GM18909 (cell line): ENCODE data around the gene TTLL6.

Experiments
- ATAC-seq: cut with Tn5 transposase; IDR thresholded peaks from one replicate; pipeline ENCODE4 v1.9.1; 2021; ENCODE audit warnings: mild to moderate bottlenecking; ENCODE audit not compliant: unreplicated experiment, poor library complexity

Gene TTLL6

GRCh38 chr17:48746916-48747444, 70.0 kb downstream of the TTLL6 start:
- no peak for ATAC-seq

- ATAC-seq: no peak
These were observed 71.4 kb downstream of the TTLL6 start for GRCh38 chr17:48745381-48746275.

GRCh38 chr17:48740537-48740936, 76.5 kb downstream of the TTLL6 start:
- ATAC-seq: no peak

- no peak for ATAC-seq
These were observed 78.1 kb downstream of the TTLL6 start for GRCh38 chr17:48738803-48739526.

DNA sequence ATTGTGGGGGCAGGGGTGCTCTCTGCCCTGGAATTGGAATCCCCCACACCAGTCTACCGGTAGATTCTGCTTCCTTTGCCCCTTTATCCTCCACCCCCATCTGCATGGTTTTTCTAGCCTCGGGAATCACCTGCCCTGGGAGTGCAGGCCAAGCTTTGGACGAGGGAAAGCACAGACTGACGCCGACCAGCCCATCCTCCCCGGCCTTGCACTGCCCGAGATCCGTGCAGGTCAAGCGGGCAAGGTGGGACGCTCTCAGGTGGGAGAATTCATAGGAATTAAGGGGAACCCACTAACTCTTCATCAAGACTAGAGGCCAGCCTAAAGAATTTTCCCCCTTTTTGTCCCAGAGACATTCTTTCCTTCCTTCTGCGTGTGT, 78.6 kb downstream of the TTLL6 start:
- ATAC-seq: no peak

DNA sequence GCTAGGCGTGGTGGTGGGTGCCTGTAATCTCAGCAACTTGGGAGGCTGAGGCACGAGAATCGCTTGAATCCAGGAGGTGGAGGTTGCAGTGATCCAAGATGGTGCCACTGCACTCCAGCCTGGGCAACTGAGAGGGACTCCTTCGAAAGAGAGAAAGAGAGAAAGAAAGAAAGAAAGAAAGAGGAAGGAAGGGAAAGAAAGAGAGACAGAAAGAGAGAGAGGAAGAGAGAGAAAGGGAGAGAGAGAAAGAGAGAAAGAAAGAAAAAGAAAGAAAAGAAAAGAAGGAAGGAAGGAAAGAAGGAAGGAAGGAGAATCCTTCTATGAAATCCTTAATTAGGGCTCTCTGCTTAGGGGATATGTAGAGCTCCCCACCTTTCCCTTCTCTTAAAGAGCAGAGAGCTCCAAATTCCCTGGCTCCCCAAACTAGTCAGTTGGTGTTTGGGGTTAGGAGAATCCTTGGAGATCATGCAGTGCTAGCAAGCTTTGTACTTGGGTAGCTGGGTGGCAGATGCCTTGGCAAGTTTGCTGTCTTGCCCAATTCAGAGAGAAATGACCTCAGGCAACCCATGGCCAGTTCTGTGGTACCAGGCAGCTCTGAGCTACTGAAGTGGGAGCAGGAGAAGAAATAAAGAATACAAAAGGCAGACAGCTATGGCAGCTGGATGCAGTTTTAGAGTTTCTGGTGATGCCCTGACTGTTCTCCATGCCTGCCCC, 79.5 kb downstream of the TTLL6 start:
- ATAC-seq: no peak

DNA sequence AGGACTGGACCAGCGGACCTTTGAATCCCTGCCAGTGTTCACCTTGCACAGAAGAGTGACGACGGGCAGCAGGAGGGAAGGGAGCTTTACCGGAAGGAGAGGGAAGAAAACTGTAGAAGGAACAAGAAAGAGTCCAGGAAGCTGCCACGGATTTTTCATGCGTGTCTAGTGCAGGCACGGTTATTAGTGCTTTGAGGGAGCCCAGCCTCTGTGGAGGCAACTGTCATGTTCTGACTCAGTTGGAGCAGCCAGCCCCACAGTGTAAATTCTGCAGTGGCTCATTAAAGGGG, 82.0 kb downstream of the TTLL6 start:
- no peak for ATAC-seq

- ATAC-seq: no peak
These were observed 82.5 kb downstream of the TTLL6 start for GRCh38 chr17:48734333-48735061.

GRCh38 chr17:48733632-48734328, 83.2 kb downstream of the TTLL6 start:
- ATAC-seq: no peak

DNA sequence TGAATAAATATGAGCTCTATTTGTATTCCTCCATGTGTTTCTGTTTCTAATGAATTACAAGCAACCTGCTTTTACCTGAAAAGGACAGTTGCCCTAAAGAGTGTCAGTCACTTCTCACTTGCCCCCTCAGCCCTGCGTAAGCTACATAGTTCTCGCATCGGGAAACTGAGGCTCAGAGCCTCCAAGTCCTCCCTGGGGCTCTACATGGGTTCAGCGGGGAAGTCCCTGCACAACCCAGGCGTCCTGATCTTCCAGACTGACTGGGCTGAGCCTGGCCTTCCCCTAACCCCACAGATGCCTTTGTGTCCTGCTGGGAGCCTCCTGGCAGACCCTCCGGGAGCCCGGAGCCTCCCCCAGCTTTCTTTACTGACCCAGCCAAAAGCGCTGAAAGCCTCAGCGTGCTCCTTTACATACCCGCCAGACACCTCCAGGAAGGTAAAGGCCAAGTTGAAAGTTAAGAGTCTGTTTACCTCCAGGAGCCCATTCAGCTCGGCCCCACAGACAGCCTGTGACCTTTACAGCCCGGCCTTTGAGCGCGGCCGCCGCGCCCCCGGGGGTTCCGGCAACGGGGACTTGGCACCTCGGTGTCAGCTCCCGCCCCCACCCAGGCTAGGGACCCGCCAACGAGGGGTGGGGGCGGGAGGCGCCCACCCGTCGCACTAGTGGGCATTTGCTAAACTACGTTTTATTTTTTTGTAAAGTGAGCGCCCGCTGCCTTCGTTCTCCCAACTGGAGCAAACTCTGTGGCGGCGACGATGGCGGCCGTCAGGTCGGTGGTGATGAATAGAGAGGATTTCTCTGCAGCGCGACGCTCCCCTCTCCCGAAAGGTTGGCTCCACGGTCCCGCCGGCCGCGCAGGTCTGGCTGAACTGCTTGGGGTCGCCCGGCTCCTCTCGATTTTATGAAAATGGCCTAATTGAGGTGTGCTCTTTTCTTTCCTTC, 84.1 kb downstream of the TTLL6 start:
- ATAC-seq: no peak

DNA sequence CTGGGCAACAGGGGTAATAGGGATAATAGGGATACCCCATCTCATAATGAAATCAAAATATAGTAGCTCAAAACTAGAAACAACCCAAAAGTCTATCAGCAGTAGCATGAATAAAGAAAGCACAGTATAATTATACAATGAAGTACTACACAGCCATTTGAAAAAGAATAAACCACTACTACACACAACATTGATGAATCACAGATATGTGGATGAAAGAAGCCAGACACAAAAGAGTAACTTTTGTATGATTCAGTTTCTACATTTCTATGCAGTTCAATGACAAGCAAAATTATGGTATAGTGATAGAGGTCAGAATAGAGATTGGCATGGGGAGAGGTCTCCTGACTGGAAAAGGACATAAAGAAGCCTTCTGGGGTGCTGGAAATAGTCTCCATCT, 85.7 kb downstream of the TTLL6 start:
- ATAC-seq: no peak

DNA sequence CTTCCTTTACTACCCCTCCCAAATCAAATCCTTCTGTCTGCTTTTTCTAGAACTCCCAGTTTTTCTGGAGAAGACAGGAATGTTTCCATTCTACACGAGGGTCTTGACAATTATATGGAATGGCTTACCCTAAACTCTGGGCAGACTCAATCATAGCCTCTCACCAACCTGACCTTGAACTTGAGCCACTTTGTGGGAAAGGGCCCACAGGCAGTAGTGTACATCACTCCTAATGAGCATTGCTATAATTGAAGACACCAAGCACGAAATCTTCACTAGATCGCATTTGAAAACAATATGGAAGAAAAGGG, 86.8 kb downstream of the TTLL6 start:
- ATAC-seq: no peak

GRCh38 chr17:48729335-48730239, 87.4 kb downstream of the TTLL6 start:
- ATAC-seq: no peak

DNA sequence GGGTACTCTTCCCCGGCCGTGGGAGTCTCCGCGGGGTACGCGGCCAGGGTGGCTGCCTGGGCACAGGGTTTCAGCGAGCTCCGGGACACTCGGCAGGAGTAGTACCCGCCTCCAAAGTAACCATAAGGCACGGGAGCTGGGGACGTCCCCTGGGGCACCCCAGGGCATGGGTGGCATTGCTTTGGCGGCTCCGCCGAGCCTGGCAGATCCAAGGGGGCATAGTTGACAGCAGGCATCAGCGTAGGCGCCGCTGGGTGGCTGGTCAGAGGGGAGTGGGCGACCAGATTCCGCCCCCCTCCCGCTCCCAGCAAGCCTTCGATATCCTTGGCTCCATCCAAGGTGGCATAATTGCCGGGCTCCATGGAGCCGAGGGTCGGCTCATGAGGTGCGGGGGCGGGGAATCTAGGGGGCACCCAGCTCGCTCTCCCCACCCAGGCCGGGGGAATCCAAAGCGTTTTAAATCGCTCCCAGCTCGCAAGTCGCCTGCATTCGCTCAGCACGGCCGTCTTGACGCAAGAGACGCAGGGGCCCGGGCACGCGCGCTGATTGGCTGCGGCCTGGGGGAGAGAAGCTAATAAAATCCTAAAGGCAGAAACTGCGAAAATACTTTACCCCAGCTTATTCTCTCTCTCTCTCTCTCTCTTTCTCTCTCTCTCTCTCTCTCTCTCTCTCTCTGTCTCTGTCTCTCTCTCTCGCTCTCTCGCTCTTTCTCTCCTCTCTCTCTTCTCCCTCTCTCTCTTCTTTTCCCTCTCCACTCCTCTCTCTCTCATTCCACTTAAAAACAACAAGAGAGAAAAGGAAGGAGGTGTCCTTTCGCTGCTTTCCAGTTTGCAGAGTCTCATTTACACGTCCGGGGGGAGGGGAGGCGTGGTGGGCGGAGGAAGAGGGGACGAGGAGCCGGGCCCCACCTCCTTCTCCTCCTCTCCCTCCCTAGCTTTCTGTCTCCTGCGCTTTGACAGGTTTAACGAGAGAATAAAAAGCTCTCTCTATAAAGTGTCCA, 88.5 kb downstream of the TTLL6 start, which contains the start of gene HOXB13:
Gene HOXB13, minus strand, starts transcription at position 519 of the 1,000 bp plus-strand sequence. Its CDS starts 157 bp downstream, at position 362.
- ATAC-seq: no peak

DNA sequence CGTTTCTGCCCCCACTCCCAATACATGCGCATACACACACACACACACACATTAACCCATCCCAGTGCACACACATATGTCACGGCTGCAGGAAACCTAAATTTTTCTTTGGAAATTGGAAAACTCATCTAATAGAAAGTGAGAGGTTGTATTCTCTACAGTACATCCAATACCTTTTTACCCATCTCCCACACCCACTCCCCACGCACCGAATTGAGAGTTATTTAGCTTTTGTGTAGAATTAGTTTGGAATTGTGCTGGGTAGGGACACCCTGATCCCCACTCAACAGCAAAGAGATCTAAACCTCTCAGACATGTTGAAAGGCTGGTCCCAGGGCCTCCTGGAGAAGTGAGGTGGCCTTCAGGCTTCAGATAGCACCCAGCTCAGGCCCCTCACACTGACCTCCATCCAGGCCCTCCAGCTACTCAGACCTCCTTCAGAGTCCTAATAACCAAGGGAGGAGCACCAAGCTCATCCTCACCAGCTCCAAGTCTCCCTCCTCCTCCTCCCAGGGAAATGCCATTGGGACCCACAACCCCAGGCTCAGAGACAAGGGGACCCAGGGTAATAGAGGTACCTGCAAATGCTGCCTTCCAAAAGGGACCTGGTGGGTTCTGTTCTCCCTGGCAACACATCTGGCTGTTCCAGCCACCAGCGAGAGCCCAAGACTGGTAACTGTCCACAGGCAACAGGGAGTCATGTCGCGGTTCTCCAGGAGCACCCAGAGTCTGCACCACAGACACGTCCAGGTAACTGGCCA, 89.4 kb downstream of the TTLL6 start:
- ATAC-seq: no peak

- ATAC-seq: no peak
These were observed 90.1 kb downstream of the TTLL6 start for GRCh38 chr17:48726916-48727286.
